Left kidney (tissue), 2 donors: ENCODE data around the gene PLA2G15. TPM values are rescaled to one million over a fixed set of nuclear protein-coding genes. Genes with fewer than 3 reads are reported as not detected.

Experiments used
- DNase-seq: peaks from one replicate; pipeline ENCODE4 v3.0.0-alpha.2; 2013
- polyA plus RNA-seq: library from polyadenylated mRNA; unstranded; fragments of 120-200 nt; gene quantifications from one replicate; pipeline ENCODE4 v1.2.1, GENCODE V29; 2013; ENCODE audit not compliant: insufficient read length

PLA2G15 gene
- polyA plus RNA-seq, 1 donor: 22.9 TPM

DNA sequence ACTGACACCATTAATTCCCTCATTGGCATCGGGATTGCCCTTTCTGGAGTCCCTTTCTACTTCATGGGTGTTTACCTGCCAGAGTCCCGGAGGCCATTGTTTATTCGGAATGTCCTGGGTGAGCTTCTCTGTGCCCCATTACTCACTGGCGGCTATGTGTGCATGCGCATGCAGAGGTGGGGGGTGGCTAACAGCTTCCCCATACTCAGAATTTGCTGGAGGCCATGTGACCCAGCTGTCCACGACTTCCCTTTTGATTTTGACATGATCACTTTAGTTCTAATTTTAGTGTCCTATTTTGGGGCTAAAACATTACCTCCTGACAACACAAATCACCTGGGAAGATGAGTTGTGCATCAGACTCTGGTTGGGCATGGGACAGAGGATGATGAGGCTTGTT, 51.5 kb downstream of the PLA2G15 start:
- DNase-seq: no peak

DNA sequence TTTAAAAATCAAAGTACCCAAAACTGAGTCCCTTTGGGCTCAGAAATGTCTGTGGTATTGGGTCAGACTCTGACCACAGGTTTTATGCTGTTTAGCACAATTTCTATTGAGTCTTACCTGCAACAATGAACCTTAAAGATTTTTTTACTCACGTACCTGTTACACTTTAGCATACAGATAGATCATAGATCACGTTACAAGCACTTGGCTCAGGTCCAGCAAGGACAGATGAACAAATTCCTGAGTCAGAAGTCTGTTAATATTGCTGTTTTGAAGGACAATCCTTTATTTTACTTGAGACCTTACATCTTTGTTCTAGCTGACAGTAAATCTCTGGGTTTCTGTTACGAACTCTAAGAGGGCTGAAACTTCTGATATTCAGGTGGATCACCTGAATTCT, 52.7 kb downstream of the PLA2G15 start:
- DNase-seq: no peak

DNA sequence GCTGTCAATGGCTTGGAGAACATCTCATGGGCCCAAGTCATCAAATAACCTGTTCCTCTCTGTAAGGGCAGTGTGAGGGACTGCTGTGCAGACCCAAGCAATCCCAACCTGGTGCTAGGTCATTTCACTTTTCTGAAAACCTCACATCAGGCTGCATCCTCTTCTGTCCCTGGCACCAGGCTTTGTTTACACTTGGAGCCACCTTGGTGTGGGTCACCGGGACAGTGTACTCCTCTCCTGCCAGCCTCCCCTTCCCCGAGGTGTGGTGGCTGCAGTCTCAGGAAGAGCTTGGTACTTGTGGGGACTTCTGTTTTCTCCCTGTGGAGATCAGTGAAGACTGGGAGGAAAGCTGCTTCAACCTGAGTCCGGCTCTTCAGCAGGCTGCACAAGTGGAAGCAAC, 53.1 kb downstream of the PLA2G15 start:
- DNase-seq: no peak

DNA sequence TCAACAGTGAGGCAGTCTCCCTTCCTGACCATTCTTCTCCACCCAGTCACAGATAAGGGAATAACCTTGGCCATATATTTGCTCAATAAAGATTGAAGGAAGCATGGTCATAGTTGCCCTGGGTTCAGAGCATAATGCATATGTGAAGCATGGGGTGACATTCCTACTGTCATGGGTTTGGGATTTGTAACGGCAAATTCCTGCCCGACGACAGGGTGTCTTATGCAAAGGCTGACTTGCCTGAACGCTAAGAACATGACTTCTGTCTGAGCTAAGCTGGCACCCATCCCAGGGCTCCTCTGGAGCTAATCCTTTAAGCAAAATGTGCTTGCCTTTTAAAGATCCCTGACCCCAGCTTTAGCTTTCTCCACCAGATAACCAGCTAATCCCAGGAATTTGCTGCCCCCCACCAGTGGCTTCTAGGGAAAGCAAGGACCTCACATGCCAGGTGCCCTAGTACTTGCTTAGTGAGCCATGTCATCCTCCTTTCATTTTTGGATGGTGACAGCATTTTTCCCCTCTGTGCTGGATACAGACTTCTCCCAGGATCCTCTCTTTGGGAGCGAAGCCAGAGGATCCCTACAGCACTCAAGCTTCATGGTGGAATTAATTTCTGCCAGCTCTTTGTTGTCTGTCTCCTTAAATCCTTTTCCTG, 53.9 kb downstream of the PLA2G15 start:
- DNase-seq: no peak

DNA sequence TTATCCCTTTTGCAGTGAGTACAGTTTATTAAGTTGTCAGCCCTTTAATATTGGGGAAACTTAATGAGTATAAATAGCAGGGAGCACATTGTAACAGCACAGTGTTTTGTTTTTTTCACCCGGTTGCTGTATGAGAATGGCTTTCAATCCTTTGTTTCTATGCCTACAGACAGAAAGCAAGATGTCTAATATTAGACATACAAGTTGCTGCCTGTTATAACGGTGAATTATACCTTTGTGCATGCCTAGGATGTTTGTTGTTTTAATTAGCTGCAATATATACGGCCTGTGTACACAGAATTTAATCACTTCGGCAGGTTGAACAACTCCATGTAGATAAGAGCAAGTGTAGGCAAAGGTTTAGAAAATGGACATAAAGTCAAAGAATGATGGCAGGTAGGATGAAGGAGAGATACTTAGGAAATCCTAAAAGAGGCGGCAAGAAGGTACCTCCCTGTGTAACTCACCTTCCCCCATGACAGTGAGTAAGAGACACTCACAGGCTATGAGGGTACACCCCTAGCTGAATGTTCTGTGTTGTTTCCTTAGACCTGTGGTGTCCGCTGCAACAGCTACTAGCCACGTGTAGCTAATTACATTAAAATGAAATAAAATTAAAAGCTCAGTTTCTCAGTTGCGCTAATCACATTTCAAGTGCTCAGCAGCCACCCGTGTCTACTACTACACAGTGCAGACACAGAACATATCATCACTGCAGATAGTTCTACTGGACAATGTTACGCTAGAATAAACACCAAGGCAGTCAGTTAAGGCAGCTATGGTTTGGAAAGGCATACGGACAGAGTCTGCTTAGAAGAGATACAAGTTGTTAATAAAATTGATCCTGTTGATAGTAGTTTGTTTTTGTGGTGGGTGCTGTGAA, 54.6 kb downstream of the PLA2G15 start:
- no peak for DNase-seq

DNA sequence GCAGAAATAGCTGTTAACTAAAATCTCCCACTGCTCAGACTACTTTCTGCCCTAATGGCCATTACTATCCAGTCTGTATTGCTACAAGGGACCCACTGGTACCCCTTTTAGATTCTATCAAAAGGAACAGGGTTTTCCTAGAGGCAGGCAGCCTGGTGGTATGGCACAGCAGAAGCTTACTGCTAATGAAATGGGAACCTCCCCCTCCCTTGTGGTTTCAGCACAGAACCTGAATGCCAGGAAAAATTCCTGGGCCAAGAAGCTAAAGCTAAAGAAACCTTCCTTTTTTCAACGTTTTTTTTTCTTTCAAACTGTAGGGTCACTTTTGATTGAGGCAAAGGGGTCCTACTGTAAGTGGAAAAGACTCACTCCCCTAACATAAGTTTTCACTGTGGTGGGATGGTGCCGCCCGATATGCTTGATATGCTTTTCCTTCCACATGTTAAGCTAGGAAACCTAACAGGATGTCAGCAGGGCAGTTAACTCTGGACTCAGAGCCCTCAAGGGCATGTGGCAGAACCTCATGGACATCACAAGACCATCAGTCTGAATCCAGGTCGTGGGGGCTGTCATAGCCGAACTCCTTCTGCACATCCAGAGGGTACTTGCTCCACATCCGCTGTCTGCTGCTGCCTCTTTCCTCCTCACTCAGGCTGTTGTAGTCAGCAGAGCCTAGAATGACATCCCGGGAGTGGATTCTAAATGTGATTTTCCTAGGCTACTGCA, 55.7 kb downstream of the PLA2G15 start:
- DNase-seq: no peak

DNA sequence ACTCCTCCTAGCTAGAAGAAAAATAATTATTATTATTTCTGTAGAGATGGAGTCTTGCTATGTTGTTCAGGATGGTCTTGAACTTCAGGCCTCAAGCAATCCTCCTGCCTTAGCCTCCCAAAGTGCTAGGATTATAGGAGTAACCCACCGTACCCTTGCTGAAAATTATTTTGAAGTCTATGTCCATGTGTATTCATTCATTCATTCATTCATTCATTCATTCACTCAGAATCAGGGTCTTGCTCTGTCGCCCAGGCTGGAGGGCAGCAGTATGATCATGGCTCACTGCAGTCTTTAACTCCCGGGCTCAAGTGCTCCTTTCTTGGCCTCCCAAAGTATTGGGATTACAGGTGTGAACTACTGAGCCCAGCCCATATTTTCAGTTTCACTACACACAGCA, 61.5 kb downstream of the PLA2G15 start:
- no peak for DNase-seq

DNA sequence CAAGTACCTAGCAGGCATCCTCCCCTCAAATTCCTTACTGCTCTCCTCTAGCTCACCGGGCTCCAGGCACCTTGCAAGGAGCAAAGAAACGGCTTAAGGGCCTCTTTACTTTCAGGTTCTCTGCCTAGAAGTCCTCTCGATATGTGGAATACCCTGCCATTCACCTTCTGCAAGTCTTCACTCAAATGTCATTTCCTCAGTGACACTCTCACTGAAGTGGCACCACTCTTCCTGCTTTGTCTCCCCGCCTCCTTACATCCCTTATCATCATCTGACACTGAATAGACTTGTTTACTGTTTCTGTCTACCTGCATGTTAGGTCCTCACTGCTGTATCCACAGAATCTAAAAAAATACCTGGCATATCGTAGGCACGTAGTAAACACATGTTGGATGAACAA, 64.6 kb downstream of the PLA2G15 start:
- DNase-seq: no peak

DNA sequence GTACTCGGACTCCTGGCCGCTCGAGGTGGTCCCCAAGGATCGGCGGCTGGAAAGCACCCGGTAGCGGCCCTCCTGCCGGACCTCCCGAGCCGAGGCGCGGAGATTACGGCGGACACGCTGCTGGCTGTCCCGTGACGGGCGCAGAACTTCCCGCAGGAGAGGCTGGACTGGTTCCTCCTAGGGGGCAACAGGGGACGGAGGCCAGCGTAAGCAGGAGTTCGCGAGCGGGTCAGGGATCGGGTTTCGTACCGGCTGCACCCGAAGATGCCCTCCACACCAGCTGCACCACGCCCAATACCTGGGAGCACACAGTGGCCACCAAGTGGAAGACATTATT, 65.2 kb downstream of the PLA2G15 start:
- no peak for DNase-seq

Other genes with a start within 250 kb of the PLA2G15 start
- 1.2 TPM for gene DPEP2, start 245.9 kb upstream of the PLA2G15 start, polyA plus RNA-seq
- gene DPEP2NB, start 229.5 kb upstream of the PLA2G15 start, polyA plus RNA-seq: not detected
- gene DDX28, start 222.1 kb upstream of the PLA2G15 start, polyA plus RNA-seq: 8.8 TPM
- gene DUS2, start 222.1 kb upstream of the PLA2G15 start, polyA plus RNA-seq: 15.7 TPM
- gene NFATC3, start 160.0 kb upstream of the PLA2G15 start, polyA plus RNA-seq: 38.0 TPM
- 33.5 TPM for gene ESRP2, start 9.2 kb upstream of the PLA2G15 start, polyA plus RNA-seq
- gene SLC7A6, start 19.2 kb downstream of the PLA2G15 start, polyA plus RNA-seq: 18.1 TPM
- gene SLC7A6OS, start 65.6 kb downstream of the PLA2G15 start, polyA plus RNA-seq: 25.7 TPM
- gene PRMT7, start 65.6 kb downstream of the PLA2G15 start, polyA plus RNA-seq: 56.2 TPM
- 1.3 TPM for gene SMPD3, start 203.1 kb downstream of the PLA2G15 start, polyA plus RNA-seq